GM12801 (cell line): ENCODE results near the gene MAP3K20.

Source experiments
- TF ChIP-seq, protein P1 (sequence below): IDR thresholded peaks from one replicate; pipeline ENCODE4 v1.5.1; 2011; ENCODE audit warnings: control low read depth; ENCODE audit not compliant: insufficient read length; ENCODE audit errors: extremely low read depth

Gene MAP3K20

DNA sequence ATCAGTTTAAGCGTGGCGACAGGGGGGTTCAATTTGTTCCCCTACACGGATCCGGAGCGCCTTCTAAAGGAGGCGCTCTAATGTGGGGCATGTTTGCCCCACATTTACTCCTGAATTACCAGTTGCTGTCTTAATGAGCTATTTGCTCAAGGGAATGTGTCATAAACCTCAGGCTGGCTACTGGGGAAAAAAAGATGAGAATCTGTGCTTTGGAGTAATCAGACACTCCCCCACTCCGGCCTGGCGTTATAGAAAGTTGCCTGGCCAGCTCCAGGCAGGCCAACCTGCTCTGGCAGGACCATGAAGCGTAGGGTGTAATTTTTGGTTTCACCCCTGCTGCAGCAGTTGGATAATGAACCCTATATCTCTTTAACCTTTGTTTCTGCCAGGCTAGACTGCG is 31.0 kb upstream of the MAP3K20 start:
- TF ChIP-seq, protein P1, sequence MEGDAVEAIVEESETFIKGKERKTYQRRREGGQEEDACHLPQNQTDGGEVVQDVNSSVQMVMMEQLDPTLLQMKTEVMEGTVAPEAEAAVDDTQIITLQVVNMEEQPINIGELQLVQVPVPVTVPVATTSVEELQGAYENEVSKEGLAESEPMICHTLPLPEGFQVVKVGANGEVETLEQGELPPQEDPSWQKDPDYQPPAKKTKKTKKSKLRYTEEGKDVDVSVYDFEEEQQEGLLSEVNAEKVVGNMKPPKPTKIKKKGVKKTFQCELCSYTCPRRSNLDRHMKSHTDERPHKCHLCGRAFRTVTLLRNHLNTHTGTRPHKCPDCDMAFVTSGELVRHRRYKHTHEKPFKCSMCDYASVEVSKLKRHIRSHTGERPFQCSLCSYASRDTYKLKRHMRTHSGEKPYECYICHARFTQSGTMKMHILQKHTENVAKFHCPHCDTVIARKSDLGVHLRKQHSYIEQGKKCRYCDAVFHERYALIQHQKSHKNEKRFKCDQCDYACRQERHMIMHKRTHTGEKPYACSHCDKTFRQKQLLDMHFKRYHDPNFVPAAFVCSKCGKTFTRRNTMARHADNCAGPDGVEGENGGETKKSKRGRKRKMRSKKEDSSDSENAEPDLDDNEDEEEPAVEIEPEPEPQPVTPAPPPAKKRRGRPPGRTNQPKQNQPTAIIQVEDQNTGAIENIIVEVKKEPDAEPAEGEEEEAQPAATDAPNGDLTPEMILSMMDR: no peak

DNA sequence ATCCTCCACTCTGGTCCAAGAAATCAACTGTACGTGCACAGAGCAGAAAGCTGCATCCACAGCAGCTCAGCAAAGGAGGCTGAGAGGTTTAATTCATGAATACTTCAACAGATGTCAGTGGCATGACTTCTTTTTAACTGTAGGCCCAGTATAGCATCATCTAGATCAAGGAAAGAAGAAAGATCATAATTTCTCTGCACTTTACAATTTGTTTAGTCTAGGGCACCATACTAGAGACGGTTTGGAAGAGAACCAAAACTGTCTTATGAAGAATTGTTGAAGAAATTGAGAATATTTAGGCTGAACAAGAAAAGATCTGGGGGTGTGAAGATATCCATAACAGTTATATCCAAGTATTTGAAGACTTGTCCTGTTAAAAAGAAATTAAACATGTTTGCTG is 30.5 kb upstream of the MAP3K20 start:
- TF ChIP-seq, protein P1: no peak

DNA sequence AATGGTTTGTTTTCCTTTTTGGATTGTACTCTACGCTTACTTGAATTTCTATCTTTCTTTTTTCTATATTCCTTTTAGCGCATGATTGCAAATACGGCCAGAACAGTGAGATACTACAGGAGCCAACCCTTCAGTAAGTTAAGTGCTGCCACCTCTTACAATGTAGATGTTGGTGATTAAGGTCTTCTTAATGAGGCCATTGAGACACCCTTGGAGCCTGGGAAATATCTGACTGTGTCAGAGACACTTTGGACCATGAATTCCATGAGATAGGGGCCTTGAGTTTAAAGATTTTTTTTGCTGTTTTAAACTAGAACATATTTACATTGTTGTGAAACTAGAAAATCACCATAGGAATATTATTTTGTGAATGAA is 27.1 kb upstream of the MAP3K20 start:
- TF ChIP-seq, protein P1: no peak

DNA sequence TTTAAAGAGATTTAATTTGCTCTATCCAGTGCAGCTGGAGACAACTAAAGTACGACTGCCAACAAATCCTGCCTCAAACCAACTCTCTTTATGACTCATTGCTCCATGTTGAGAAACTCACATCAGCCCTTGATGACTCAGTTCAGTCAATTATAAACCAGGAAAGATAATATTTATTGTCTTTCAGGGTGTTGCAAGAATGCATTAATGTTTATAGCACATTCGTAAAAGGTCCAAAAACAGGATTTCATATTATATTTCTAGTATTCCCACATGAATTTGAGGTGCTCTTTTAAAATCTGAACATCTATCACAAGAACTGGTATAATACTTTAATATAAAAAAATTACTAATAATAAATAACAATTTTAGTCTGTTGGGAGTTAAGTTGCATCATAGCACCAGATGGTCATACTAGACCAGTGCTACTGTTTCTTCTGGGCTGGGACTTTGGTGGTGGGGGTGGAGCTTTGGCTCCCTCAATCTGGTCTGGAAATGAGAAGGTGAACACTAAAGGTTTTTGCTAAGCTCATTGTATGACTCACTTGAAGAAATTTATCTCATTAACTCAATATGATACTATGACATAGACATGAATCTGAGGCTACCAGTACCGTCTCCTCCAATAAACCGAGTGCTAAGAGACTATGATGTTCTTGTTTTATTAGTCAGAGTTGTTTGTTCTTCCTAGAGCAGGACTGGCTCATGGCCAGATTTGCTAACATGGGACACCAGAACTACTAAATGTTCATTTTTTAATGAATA is 26.6 kb upstream of the MAP3K20 start:
- TF ChIP-seq, protein P1: no peak

DNA sequence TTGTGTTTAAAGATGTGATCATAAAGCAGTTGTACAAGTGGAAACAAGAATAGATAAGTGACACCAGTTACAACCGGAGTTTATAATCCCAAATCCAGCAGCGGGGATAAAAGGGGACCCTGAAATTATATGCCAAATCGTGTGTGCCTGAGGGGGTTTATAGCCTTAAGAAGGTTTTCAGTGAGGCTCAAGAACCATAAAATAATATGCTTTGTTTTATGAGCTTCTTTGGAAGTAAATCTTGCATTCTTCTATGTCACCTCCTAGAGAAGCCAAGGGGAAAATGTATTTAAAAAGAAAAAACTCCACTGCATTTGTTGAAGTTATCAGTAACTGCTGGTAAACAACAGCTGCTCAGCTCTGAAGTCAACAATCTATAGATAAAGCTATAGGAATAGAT is 25.8 kb upstream of the MAP3K20 start:
- TF ChIP-seq, protein P1: no peak

DNA sequence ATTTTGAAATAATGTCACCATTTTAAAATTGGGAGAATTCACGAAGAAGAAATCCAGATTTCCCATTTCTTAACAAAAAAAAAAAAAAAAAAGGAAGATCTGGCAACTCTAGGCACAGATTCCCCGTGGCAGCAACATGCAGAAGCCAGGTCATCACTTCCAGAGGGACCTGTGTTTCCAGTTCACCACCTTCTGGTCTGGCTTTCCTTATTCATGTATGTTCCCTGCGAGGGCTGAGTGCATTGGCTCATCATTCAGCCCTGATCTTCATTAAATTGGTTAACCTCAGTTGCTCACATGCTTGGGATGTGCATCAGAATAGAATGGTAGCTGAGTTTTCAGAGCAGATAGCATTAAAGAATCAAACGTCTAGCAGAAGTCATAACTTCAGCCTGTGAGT is 25.0 kb upstream of the MAP3K20 start:
- TF ChIP-seq, protein P1: no peak

DNA sequence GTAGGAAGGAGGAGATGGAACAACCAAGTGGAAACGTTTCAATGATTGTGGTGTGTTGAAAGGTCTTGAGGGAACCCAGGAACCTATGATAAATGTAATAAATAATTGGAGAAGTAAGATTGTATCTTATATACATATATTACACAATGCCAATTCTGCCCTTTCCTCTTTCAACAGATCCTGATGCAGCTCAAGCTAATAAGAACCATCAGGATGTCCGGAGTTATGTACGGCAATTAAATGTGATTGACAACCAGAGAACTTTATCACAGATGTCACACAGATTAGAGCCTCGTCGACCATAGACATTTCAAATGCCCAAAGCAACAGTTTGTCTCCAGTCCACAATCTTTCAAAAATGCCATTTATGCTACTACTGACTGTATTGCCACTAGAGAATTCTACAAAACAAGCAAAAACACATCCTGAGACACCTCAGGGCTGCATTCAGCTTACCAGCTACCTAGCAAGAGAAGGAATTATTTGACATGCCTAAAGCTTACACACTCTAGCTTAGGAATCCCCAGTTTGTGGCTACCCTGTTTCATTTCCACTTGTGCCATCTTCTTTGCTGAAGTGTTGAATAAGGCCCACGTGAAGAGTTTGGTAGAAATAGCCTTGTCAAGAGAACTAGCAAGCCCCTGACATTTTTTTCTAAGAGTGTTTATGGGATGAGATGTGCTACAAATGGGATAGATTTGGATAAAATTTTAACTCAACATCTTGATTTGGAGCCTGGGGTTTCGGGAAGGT is 24.0 kb upstream of the MAP3K20 start:
- TF ChIP-seq, protein P1: no peak
